ES-I3 (cell line): ENCODE data around the gene LEP.
"Not testable (repeated sequence)": the region's sequence is repeated elsewhere in the genome, so short reads cannot be mapped to it uniquely, and the experiment has no call there.

Experiments
- H3K36me3 ChIP-seq: 2 replicates; pipeline ENCODE4 v1.6.1; 2013; ENCODE audit warnings: mild to moderate bottlenecking, low read length, control low read depth, moderate library complexity; ENCODE audit not compliant: insufficient read depth
- H3K4me1 ChIP-seq: 2 replicates; pipeline ENCODE4 v1.6.1; 2013; ENCODE audit warnings: mild to moderate bottlenecking, control low read depth, low read length; ENCODE audit not compliant: insufficient read depth
- H3K9ac ChIP-seq: 2 replicates; pipeline ENCODE4 v1.6.1; 2013; ENCODE audit warnings: low read depth, mild to moderate bottlenecking, low read length, moderate library complexity
- H3K9me3 ChIP-seq: 2 replicates; pipeline ENCODE4 v1.6.1; 2013; ENCODE audit warnings: mild to moderate bottlenecking, low read length, moderate library complexity; ENCODE audit not compliant: control insufficient read depth, insufficient read depth

Gene LEP

DNA sequence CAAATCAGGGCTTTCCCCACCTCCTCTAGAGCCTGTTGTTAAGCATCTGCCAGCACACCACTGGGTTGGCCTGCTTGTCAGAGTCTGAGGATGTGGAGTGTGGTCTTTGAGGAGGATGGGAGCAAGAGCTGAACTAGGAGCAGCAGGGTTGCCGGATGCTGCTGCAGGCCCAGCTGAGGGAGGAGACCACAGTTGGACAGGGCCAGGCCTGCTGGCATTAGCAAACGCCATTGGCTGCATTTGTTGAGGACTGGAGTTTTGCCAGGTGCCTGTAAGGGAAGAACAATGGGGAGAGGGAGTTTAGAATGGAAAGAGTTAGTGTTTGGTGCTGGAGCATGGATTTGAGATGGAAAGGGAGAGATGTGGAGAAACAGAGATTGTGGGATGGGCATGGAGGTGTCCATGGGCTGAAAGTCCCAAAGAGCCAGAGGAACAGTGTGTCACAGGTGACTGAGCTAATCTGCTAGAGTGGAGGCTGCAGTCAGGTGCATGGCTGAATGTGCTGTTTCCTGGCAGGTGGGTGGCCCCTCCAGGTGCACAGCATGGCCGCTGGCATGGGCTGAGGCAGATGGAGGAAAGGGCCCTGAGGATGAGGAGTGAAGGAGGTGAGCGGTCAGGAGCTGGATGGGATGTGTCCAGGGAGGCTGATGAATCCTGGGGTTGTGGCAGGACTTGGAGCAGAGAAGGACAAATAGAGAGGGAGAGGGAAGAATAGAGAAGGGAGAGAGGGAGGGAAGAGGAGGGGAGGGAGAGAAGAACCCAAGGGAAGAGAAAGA lies 40.7 kb downstream of the LEP start:
- Histone ChIP-seq H3K36me3 (no peaks in the 10 kb centered on the region), H3K9me3 (peaks cover 2% of the 10 kb centered on the region; the same call in 1 of the 2 replicates), H3K4me1 (no peaks in the 10 kb centered on the region), H3K9ac (no peak overlapping the region)

DNA sequence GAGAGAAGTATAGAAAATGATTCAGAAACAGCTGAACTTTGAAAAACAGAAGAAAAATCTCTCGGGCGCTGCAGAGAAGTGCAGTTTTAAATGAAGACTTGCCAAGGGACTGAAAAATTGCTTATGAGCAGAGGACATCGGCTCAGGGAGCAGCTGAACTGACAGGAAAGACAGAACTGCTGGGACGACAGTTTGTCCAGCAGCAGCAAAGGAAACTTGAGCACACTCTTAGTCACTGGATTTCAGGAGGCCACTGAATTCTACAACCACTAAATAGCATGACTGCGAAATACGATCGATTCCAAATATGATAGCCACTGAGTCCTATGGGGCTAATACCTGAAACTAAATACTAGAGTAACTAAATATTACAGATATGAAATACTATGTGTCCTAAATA lies 43.0 kb downstream of the LEP start:
- peaks cover 2% of the 10 kb centered on the region; the same call in 1 of the 2 replicates for H3K9me3 ChIP-seq
- H3K4me1 ChIP-seq: no peaks in the 10 kb centered on the region
- H3K36me3 ChIP-seq: no peaks in the 10 kb centered on the region
- H3K9ac ChIP-seq: no peak overlapping the region

DNA sequence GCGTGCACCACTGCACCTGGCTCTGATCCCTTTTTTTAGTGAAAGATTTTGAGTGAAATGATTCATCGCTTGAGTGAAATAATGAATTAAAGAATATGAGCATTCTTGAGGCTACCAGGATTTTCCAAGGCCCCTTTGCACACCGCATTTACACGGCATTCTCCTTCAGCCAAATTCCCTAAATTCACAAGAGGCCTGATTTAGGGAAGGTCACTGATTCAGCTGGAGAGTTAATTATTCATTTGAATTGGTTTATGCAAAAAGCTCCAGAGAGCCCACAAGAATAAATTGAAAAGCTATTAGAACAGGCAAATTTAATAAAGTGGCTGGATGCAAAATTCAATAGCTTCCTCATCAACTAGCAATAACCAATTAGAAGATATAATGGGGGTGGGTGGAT lies 46.5 kb downstream of the LEP start:
- Histone ChIP-seq H3K9ac (no peak overlapping the region), H3K4me1 (no peaks in the 10 kb centered on the region), H3K9me3 (no peaks in the 10 kb centered on the region; the same call in 1 of the 2 replicates), H3K36me3 (no peaks in the 10 kb centered on the region)

DNA sequence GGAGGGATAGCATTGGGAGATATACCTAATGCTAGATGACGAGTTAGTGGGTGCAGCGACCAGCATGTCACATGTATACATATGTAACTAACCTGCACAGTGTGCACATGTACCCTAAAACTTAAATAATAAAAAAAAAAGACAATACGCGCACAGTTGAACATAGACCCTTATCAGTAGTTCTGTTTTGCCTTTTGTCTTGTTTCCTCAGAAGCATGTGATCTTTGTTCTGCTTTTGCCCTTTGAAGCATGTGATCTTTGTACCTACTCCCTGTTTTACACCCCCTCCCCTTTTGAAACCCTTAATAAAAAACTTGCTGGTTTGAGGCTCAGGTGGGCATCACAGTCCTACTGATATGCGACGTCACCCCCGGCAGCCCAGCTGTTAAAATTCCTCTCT lies 56.9 kb downstream of the LEP start:
- not testable (repeated sequence) for H3K9ac ChIP-seq, H3K9me3 ChIP-seq, H3K36me3 ChIP-seq
- peaks cover 18% of the 10 kb centered on the region for H3K4me1 ChIP-seq

DNA sequence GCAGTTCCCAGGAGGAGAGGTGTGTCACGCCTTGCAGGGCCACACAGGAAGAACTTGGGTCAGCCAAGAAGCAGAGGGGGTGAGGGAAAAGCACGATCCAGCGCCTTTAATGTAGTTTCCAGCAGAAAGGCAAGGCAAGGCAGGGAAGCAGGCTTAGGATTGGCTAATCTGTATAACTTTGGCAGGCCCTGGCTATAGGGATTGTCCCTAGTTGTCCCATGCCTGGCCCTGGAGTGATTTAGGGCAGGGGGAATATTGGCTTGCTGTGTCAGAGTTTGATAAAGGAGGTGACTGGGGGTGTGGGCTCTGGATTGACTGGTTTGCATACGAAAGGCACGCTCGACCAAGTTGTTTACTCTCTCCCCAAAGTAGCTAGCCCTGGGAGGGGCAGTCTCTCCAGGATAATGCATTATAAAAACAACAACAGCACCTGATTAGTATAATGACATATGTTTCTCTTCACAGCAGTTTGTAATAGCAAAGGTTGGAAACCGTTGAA lies 58.1 kb downstream of the LEP start:
- peaks cover 8% of the 10 kb centered on the region; the same call in 1 of the 2 replicates for H3K36me3 ChIP-seq
- no peaks in the 10 kb centered on the region for H3K9me3 ChIP-seq
- peaks cover 18% of the 10 kb centered on the region for H3K4me1 ChIP-seq
- H3K9ac ChIP-seq: no peak overlapping the region

DNA sequence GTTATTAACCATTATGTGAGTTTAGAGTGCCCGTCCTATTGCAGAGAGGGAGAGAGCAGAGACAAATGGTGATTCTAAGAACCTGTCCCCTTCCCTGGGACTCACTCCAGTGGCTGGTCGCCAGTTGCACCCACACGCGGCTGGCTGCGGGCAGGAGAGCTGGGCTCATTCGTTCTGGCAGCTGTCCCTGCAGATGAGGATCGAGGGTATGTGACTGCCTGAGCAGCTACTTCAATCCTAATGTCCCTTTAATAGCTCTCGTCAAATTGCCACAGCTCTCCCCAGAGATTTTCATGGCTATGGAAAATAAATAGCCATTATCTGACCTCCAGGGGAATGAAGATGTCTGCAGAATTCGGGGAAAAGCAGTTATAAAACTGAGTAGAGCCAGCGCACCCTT lies 61.1 kb downstream of the LEP start:
- no peak overlapping the region for H3K9ac ChIP-seq
- H3K4me1 ChIP-seq: peaks cover 18% of the 10 kb centered on the region
- H3K36me3 ChIP-seq: peaks cover 18% of the 10 kb centered on the region
- no peaks in the 10 kb centered on the region for H3K9me3 ChIP-seq

DNA sequence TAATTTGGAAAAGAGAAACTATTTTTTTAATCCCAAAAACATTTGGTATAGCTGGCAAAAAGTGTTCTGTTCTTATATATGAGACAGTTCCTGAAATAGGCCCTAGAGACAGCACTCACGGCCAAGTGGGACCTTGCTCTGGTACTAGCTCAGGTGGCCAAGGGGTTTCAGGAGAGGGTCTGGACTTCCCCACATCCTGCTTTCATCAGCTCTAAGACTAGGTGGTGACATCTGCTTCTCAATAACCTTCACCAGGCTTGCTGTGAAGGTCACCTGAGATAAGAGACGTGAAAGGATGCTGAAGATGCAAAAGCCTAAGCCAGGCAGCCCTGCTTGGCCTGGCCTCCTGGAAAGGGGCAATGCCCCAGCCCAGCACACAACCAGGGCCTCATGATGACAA lies 62.1 kb downstream of the LEP start:
- peaks cover 18% of the 10 kb centered on the region for H3K36me3 ChIP-seq
- H3K9ac ChIP-seq: no peak overlapping the region
- H3K4me1 ChIP-seq: peaks cover 18% of the 10 kb centered on the region
- no peaks in the 10 kb centered on the region for H3K9me3 ChIP-seq

DNA sequence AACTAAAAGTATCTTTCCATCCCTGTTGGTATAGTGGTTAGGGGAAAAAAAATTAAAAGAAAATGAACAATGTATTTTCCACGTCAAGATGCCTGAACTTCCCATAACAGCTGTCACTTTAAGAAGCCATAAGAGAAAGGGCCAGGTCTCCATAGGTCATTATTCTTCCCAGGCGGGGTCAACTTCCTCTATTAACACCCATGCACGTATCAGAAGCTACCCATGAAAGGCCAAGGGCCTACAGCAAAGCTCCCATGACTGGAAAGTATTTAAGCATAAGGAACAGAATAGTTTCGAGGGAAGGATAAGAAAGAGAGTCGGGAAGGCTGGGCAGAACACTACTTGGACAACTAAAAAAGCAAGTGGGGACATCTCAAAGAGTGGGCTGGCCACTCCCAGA lies 62.6 kb downstream of the LEP start:
- no peaks in the 10 kb centered on the region for H3K9me3 ChIP-seq
- peaks cover 18% of the 10 kb centered on the region for H3K36me3 ChIP-seq
- peaks cover 15% of the 10 kb centered on the region for H3K4me1 ChIP-seq

DNA sequence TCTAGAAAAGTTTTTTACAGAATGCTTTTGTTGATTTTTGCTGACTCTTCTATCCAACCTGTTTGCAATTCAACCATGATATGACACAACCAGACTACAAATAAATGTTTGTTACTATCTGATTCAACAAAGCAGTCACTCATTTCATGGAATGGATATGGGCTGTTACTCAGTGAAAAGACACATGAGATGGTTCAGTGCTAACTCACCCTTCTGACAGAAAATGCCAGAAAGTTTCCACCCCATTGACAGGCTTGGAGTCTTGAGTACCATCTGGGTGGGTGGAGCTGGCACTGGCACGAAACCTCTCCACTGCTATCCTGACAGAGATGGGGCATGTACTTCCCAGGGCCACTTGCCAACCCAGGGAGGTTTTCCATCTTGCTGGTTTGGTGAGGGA lies 63.1 kb downstream of the LEP start:
- Histone ChIP-seq H3K4me1 (peaks cover 10% of the 10 kb centered on the region; the same call in 1 of the 2 replicates), H3K9me3 (no peaks in the 10 kb centered on the region), H3K36me3 (peaks cover 18% of the 10 kb centered on the region), H3K9ac (no peak overlapping the region)

More for the DNA sequence above, 62.6 kb downstream of the LEP start:
- no peak overlapping the region for H3K9ac ChIP-seq

DNA sequence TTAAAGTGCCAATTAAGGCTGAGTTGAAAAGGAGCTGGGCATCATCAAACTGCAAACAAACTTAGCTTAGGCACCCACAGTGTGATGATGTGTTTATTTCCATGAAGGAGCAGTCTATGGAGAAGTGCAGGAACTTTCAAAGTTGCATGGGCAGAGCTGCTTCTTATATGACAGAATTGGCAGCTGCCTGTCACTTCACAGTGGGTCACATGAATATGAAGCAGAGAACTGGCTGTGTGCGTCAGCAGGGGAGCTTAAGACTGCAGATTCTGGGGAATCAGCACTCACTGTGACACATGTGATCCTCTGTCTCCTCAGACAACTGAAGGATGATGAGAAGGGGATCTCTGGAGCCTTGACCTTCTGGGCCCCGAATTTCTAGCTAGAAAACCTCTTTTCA lies 66.0 kb downstream of the LEP start:
- Histone ChIP-seq H3K9ac (no peak overlapping the region), H3K36me3 (peaks cover 30% of the 10 kb centered on the region), H3K9me3 (no peaks in the 10 kb centered on the region)

More for the DNA sequence above, 66.0 kb downstream of the LEP start:
- H3K4me1 ChIP-seq: no peaks in the 10 kb centered on the region
